HG03442 (cell line): ENCODE results near the gene TCEAL7.

Experiments
- ATAC-seq: cut with Tn5 transposase; IDR thresholded peaks from one replicate; pipeline ENCODE4 v1.9.1; 2021; ENCODE audit warnings: mild to moderate bottlenecking, moderate library complexity; ENCODE audit not compliant: unreplicated experiment

TCEAL7 gene

DNA sequence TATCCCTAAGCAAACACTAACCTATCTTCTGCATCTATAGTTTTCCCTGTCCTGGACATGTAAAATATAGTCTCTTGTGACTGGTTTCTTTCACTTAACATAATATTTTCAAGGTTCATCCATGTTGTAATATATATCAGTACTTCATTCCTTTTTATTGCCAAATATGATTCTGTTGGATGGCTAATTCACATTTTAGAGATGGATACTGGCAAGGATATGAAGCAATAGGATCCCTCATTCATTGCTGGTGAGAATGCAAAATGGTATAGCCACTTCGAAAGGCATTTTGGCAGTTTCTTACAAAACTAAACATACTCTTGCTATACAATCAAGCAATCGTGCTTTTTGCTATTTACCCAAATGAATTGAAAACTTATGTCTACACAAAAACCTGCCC is 33.0 kb downstream of the TCEAL7 start:
- no peak for ATAC-seq

DNA sequence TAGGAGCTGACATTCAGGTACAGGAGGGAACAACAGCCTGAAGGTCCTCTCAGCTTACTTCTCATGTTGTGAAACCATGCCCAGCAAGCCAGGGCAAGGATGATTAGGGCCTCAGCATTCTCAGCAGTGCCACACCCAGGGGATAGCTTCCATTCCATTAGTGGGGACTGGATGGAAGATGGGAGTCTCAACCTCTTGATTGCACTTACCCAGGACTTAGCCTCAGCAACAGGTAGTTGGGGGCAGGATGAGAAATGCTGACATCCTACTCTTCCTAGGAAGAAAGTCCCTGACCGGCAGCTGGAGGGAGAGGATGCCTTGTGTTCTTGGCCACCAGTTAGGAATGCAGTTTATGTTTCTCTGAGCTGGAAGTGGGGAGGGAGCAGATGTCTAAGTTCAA is 37.5 kb downstream of the TCEAL7 start:
- no peak for ATAC-seq

DNA sequence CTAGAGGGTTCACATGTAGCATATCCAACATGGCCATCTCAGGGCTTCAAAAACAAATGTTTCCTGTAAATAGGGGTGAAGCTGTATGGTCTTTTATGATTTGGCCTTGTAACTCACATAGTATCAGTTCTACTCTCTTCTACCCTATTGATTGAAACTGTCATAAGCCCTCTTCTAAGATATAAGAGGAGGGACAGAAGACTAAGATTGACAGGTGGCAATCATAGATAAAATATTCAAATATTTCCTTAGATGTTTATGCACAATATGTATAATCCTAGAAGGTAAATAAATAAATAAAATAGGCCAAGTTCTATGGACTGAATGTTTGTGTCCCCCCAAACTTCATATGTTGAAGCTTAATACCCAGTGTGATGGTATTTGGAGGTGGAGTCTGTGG is 39.4 kb downstream of the TCEAL7 start:
- ATAC-seq, result no peak

DNA sequence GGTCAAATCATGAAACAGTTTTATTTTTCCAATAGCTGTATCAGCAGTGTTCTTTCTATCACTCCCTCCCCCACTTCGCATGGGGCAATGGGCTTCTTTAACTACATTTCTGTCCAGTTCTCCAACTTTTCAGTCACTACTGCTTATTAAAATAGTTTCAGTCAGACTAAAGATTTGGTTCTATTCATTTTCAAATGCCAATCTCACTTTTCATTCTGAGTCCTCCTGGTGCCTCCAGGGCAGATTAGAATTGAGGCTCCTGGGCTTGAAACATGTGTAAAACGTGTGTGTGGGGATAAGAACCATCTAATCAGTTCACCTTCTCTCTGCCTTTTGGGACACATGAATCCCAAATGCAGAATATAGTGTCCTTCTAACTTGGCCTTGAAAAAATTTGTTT is 42.8 kb downstream of the TCEAL7 start:
- ATAC-seq, result no peak

DNA sequence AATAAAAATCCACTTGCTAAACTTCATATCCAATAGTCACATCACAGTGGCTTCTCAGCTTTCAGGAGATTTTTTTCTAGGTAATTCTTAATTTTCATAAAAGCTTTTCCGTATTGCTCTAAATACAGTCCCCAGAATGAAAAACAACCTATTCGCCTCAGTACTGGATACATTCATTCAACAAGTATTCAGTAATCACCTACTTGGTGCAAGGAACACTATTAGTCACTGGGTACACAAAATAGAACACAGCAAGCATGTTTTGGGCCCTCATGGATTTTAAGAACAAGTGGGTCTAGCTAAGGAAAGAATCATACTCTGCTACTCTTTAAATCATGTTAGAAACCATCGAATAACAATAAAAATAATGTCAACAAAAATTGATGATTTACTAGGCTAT is 43.5 kb downstream of the TCEAL7 start:
- ATAC-seq, result no peak

DNA sequence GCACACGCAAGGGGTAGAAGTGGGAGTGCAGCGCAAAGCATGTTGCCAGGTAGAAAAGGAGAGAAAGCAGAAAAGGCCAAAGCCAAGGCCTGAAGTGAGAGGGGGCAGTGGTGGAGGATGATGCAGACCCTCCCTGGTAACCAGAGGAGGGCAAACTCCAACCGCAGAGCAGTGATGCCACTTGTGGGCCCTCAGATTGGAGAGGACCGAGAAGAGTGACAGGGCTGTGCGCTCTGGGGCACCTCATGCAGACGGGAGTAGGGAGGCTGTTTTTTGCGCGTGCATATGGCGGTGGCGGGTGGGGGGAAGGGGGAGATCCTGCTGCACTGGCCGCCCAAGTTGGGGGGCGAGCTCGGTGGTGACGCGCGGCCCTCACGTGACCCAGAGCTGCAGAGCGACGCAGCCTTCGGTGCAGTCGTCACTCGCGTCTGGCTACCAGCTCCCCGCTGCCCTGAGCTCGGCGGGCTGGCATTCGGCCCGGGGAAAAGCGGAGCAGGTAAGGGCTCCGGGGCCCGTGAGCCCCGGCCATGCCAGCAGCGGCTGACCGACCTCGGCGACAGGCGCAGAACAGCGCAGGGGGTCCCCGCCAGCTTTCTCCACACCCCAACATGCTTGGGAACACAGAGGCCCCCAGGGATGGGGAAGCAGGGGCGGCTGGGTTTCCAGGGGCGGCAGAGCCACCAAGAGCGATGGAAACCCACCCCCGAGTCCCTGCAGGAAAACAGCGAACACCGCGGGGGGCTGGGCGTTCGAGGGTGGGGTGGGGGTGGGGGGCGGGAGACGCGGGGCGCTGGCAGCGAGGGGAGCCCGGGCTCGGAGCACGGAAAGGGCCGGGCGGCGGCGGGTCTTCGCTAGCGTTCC is 46.3 kb downstream of the TCEAL7 start, which contains the start of gene BEX3:
Gene BEX3 (plus strand): TSS at position 421 of the 861 bp plus-strand sequence. CDS start 984 bp downstream, outside the sequence.
- no peak for ATAC-seq

DNA sequence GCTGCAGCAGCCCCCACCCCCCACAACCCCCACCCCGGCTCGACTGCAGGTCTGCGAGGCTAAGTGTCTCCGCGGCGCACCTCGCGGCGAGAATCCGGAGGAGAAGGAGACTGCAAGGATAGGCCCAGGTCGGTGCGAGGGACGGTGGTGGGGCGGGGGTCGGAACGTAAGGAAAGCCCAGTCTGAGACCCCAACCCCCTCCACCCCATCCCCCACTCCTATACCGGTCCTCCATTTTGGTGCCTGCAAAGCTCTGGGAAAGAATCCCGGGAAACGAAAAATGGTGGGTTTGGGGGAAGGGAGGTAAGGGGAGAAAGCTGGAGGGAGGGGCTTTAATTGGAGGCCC is 46.9 kb downstream of the TCEAL7 start:
- ATAC-seq, result no peak

DNA sequence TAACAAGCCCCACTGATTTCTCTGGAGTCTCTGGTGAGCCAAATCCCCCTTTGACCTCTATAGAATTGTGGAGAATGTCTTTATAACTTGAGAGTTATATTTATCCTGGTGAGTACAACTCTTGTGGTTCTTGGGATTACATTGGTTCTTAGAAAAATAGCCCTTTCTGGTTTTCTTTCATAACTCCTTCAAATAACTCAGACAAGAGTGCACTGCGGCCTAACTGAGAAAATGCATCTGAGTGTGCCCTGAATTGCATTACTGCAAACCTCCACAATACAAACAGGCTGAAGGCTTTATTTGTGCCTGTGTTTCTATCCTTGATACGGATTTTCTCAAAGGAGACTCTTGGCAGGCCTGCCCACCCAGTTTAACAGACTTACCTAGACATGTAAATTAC is 49.0 kb downstream of the TCEAL7 start:
- no peak for ATAC-seq
